Measurements from ENCODE around the gene KLF12. TPM values are rescaled to one million over a fixed set of nuclear protein-coding genes. Genes with fewer than 3 reads are reported as not detected.

KLF12 gene
- total RNA-seq, 4 donors from 2014 or later: 2.3 to 57.7 (median 13.2) TPM

GRCh38 chr13:74128156-74128767, 5.9 kb downstream of the KLF12 start:
- Histone ChIP-seq H3K9me3 (no peaks in the 10 kb centered on the region), H3K4me1 (no peaks in the 10 kb centered on the region), H3K27ac (no peak overlapping the region), H3K27me3 (no peaks in the 10 kb centered on the region), H3K36me3 (no peaks in the 10 kb centered on the region), H3K4me3 (no peak overlapping the region)
- intact Hi-C loops (cut with DNase I; ENCODE audit: low total_unique reads): no loop called here
- TF ChIP-seq, protein P1, sequence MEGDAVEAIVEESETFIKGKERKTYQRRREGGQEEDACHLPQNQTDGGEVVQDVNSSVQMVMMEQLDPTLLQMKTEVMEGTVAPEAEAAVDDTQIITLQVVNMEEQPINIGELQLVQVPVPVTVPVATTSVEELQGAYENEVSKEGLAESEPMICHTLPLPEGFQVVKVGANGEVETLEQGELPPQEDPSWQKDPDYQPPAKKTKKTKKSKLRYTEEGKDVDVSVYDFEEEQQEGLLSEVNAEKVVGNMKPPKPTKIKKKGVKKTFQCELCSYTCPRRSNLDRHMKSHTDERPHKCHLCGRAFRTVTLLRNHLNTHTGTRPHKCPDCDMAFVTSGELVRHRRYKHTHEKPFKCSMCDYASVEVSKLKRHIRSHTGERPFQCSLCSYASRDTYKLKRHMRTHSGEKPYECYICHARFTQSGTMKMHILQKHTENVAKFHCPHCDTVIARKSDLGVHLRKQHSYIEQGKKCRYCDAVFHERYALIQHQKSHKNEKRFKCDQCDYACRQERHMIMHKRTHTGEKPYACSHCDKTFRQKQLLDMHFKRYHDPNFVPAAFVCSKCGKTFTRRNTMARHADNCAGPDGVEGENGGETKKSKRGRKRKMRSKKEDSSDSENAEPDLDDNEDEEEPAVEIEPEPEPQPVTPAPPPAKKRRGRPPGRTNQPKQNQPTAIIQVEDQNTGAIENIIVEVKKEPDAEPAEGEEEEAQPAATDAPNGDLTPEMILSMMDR (IDR thresholded peaks at IDR 0.05): no peak
- TF ChIP-seq POLR2A (IDR thresholded peaks at IDR 0.05): no peak
- no peak for DNase-seq

- Histone ChIP-seq H3K27me3 (no peaks in the 10 kb centered on the region), H3K4me1 (no peaks in the 10 kb centered on the region), H3K4me3 (no peak overlapping the region), H3K36me3 (no peaks in the 10 kb centered on the region), H3K27ac (no peak overlapping the region), H3K9me3 (peaks cover 0 to 18% of the 10 kb centered on the region in 2 donors)
- no peak for DNase-seq
- TF ChIP-seq POLR2A (IDR thresholded peaks at IDR 0.05): no peak
- TF ChIP-seq, protein P1 (IDR thresholded peaks at IDR 0.05): no peak
- intact Hi-C loops (cut with DNase I; ENCODE audit: low total_unique reads): no loop called here
Observed at GRCh38 chr13:74118328-74118727, 15.9 kb downstream of the KLF12 start.

DNA sequence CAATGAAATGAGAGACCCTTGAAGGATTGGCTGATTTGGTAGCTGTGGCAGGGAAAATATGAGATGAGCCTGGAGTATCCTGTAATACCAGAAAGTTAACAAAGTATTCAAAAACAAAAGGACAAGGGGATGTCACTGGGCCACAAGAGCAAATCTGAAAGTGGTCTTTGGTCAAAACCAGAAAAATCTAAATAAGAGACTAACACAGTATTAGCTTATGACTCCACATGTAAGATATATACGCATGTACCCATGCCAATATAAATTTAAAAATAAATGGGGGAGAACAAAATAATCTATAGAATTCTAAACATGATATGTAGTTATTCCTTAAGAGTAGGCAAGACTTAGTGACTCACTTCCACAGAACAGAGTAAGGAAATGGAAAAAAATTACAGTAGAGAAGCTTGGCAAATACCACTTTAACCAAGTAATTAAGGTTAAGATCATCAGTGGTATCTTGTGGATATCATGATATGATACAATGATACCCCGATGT, 16.9 kb downstream of the KLF12 start:
- no peak for DNase-seq
- intact Hi-C loops (cut with DNase I; ENCODE audit: low total_unique reads): no loop called here
- no peaks in the 10 kb centered on the region for H3K36me3 ChIP-seq
- H3K27ac ChIP-seq: no peak overlapping the region
- no peaks in the 10 kb centered on the region for H3K4me1 ChIP-seq
- TF ChIP-seq, protein P1 (IDR thresholded peaks at IDR 0.05): no peak
- no peaks in the 10 kb centered on the region for H3K27me3 ChIP-seq
- H3K9me3 ChIP-seq: peaks cover 0 to 18% of the 10 kb centered on the region in 2 donors
- H3K4me3 ChIP-seq: no peak overlapping the region

DNA sequence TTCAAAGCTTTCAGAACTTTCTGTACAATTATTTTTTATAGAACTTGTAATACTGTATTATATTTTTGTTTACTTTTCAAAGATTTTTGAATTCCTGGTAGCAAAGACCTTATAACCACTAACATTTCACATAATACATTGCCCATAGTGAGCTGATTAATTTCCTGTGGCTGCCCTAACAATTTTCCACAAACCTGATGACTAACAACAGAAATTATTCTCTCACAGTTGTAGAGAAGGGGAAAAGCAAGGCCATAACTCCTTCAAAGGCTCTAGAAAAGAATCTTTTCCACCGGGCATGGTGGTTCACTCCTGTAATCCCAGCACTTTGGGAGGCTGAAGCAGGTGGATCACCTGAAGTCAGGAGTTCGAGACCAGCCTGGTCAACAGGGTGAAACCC, 19.1 kb downstream of the KLF12 start:
- no peak overlapping the region for H3K4me3 ChIP-seq
- no peak for TF ChIP-seq POLR2A (IDR thresholded peaks at IDR 0.05)
- TF ChIP-seq, protein P1 (IDR thresholded peaks at IDR 0.05): no peak
- no peak for DNase-seq
- no peaks in the 10 kb centered on the region for H3K36me3 ChIP-seq
- no peaks in the 10 kb centered on the region for H3K4me1 ChIP-seq
- H3K27me3 ChIP-seq: no peaks in the 10 kb centered on the region
- H3K27ac ChIP-seq: no peak overlapping the region
- intact Hi-C loops (cut with DNase I; ENCODE audit: low total_unique reads): no loop called here
- peaks cover 0 to 15% of the 10 kb centered on the region in 2 donors for H3K9me3 ChIP-seq

GRCh38 chr13:74114641-74115040, 19.6 kb downstream of the KLF12 start:
- intact Hi-C loops (cut with DNase I; ENCODE audit: low total_unique reads): no loop called here

More at GRCh38 chr13:74114641-74115040, 19.6 kb downstream of the KLF12 start:
- Histone ChIP-seq H3K4me1 (no peaks in the 10 kb centered on the region), H3K27me3 (no peaks in the 10 kb centered on the region), H3K9me3 (peaks cover 0 to 11% of the 10 kb centered on the region in 2 donors), H3K4me3 (no peak overlapping the region), H3K27ac (no peak overlapping the region), H3K36me3 (no peaks in the 10 kb centered on the region)
- no peak for TF ChIP-seq POLR2A (IDR thresholded peaks at IDR 0.05)
- TF ChIP-seq, protein P1 (IDR thresholded peaks at IDR 0.05): no peak
- no peak for DNase-seq
